HepG2 (cell line): Measurements from ENCODE around the gene SLC17A9. TPM values are rescaled to one million over a fixed set of nuclear protein-coding genes. Genes with fewer than 3 reads are reported as not detected.
A peak's percentile ranks its signal among the peaks of the same experiment; 100 is the strongest.

ENCODE experiments used
- AHR ChIP-seq: IDR thresholded peaks from 2 replicates; pipeline ENCODE4 v1.6.1; 2018; ENCODE audit warnings: missing genetic modification reagents, missing compliant biosample characterization
- ELK4 ChIP-seq: sonication (generic); formaldehyde crosslinking; IDR thresholded peaks from 2 replicates; pipeline ENCODE4 v1.9.0; 2021; ENCODE audit warnings: missing genetic modification reagents, borderline replicate concordance
- GMEB1 ChIP-seq: sonication (generic); formaldehyde crosslinking; IDR thresholded peaks from 2 replicates; pipeline ENCODE4 v1.5.1; 2020; ENCODE audit warnings: missing genetic modification reagents, mild to moderate bottlenecking, borderline replicate concordance
- NFATC3 ChIP-seq: sonication (generic); formaldehyde crosslinking; IDR thresholded peaks from 2 replicates; pipeline ENCODE4 v1.5.1; 2020; ENCODE audit warnings: mild to moderate bottlenecking, missing genetic modification reagents
- ZBTB21 ChIP-seq: sonication (generic); formaldehyde crosslinking; IDR thresholded peaks from 2 replicates; pipeline ENCODE4 v1.4.0; 2020; ENCODE audit warnings: missing genetic modification reagents
- ZBTB8A ChIP-seq: sonication (generic); formaldehyde crosslinking; IDR thresholded peaks from 2 replicates; pipeline ENCODE4 v1.4.0; 2020; ENCODE audit warnings: mild to moderate bottlenecking, low read depth, missing genetic modification reagents, borderline replicate concordance
- ZFP41 ChIP-seq: sonication (generic); formaldehyde crosslinking; IDR thresholded peaks from 2 replicates; pipeline ENCODE4 v1.4.0; 2020; ENCODE audit warnings: mild to moderate bottlenecking, missing genetic modification reagents, borderline replicate concordance
- ZFY ChIP-seq: sonication (generic); formaldehyde crosslinking; IDR thresholded peaks from 2 replicates; pipeline ENCODE4 v1.4.0; 2020; ENCODE audit warnings: missing genetic modification reagents
- ZNF318 ChIP-seq: sonication (generic); formaldehyde crosslinking; IDR thresholded peaks from 2 replicates; pipeline ENCODE4 v1.4.0; 2020; ENCODE audit warnings: mild to moderate bottlenecking, missing genetic modification reagents
- ZNF335 ChIP-seq: sonication (generic); formaldehyde crosslinking; IDR thresholded peaks from 2 replicates; pipeline ENCODE4 v1.4.0; 2020; ENCODE audit warnings: missing genetic modification reagents
- ZNF446 ChIP-seq: sonication (generic); formaldehyde crosslinking; IDR thresholded peaks from 2 replicates; pipeline ENCODE4 v1.5.0; 2020; ENCODE audit warnings: mild to moderate bottlenecking, missing genetic modification reagents
- ZNF572 ChIP-seq: sonication (generic); formaldehyde crosslinking; IDR thresholded peaks from 2 replicates; pipeline ENCODE4 v1.5.1; 2020; ENCODE audit warnings: mild to moderate bottlenecking, missing genetic modification reagents
- ZNF672 ChIP-seq: sonication (generic); formaldehyde crosslinking; IDR thresholded peaks from 2 replicates; pipeline ENCODE4 v1.8.1; 2022; ENCODE audit warnings: missing genetic modification reagents
- polyA plus RNA-seq, 8 experiments: library from polyadenylated mRNA; depleted of rRNA in 3 of 8; stranded (reverse) in 7 of 8; unstranded in 1 of 8; fragments of >200 nt; fragmentation: Illumina TruSeq in 4 of 8; extraction: Trizol in 4 of 8; gene quantifications; 2 replicates each; pipeline versions ENCODE4 v1.2.1 to v1.2.3, GENCODE V29; 2011 to 2016; ENCODE audit warnings: low read depth in 4 of 8, missing spikeins in 1 of 8, mixed read lengths in 1 of 8; ENCODE audit not compliant: insufficient read depth in 1 of 8
- total RNA-seq, 5 experiments: library from RNA; depleted of rRNA; stranded (reverse); fragments of >200 nt; fragmentation: Illumina TruSeq; extraction: Trizol; gene quantifications; 2 replicates each; pipeline ENCODE4 v1.2.3, GENCODE V29; 2016; ENCODE audit warnings: low read depth in 1 of 5
- TF ChIP-seq, protein P1 (sequence below): sonication (generic); formaldehyde crosslinking; IDR thresholded peaks from 2 replicates; pipeline ENCODE4 v1.9.0; 2022; ENCODE audit warnings: low read depth, missing genetic modification reagents

The SLC17A9 gene
- total and polyA plus RNA-seq, 2 of the 13 experiments (the other 11 are each of a cell fraction or from before 2014, with no cell fraction given) = 110 to 191 TPM

- TF ChIP-seq ZNF318 (CRISPR knock-in tag) (peak; percentile 46; the same call in 1 of the 2 replicates), ZBTB8A (CRISPR knock-in tag) (no peak), ZNF335 (CRISPR knock-in tag) (no peak), ZFY (CRISPR knock-in tag) (no peak), AHR (CRISPR knock-in tag) (0 out of 2 replicates have a peak, but pooled peaks have one; percentile 9), NFATC3 (0 out of 2 replicates have a peak, but pooled peaks have one; percentile 55), ZNF572 (CRISPR knock-in tag) (0 out of 2 replicates have a peak, but pooled peaks have one; percentile 49), ZNF672 (CRISPR knock-in tag) (no peak), ZNF446 (CRISPR knock-in tag) (no peak), ELK4 (CRISPR knock-in tag) (no peak), GMEB1 (peak; percentile 23; the same call in 1 of the 2 replicates), ZBTB21 (CRISPR knock-in tag) (no peak), ZFP41 (CRISPR knock-in tag) (no peak)
- TF ChIP-seq, protein P1, sequence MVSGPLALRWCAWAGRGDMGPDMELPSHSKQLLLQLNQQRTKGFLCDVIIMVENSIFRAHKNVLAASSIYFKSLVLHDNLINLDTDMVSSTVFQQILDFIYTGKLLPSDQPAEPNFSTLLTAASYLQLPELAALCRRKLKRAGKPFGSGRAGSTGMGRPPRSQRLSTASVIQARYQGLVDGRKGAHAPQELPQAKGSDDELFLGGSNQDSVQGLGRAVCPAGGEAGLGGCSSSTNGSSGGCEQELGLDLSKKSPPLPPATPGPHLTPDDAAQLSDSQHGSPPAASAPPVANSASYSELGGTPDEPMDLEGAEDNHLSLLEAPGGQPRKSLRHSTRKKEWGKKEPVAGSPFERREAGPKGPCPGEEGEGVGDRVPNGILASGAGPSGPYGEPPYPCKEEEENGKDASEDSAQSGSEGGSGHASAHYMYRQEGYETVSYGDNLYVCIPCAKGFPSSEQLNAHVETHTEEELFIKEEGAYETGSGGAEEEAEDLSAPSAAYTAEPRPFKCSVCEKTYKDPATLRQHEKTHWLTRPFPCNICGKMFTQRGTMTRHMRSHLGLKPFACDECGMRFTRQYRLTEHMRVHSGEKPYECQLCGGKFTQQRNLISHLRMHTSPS (CRISPR knock-in tag) = no peak
These were observed 1.2 kb upstream of the SLC17A9 start (continued) for GRCh38 chr20:62951143-62951895.
